Liver (tissue), 9 donors: Measurements from ENCODE around the gene CSNK2A2. TPM values are rescaled to one million over a fixed set of nuclear protein-coding genes. Genes with fewer than 3 reads are reported as not detected.

ENCODE experiments used
- DNase-seq: peaks from one replicate; pipeline ENCODE4 v3.0.0-alpha.2; 2017; ENCODE audit warnings: low spot score
- H3K27ac ChIP-seq, 2 donors: one replicate each; pipeline ENCODE4 v1.7.0; 2013; ENCODE audit warnings: inconsistent platforms in 2 of 2, low read length in 2 of 2, control low read depth in 1 of 2, low read depth in 1 of 2, mild to moderate bottlenecking in 1 of 2
- H3K27me3 ChIP-seq, 4 donors: one replicate each; pipeline versions ENCODE4 v1.6.1 to v1.7.0; 2013; ENCODE audit warnings: low read length in 3 of 4, inconsistent platforms in 1 of 4, mild to moderate bottlenecking in 1 of 4, moderate library complexity in 1 of 4; ENCODE audit not compliant: control insufficient read depth in 4 of 4, insufficient read depth in 4 of 4
- H3K36me3 ChIP-seq, 4 donors: one replicate each; pipeline versions ENCODE4 v1.6.1 to v1.7.0; 2013; ENCODE audit warnings: low read length in 3 of 4, mild to moderate bottlenecking in 3 of 4, low read depth in 1 of 4, moderate library complexity in 1 of 4; ENCODE audit not compliant: control insufficient read depth in 4 of 4, insufficient read depth in 3 of 4
- H3K4me1 ChIP-seq, 4 donors: one replicate each; pipeline versions ENCODE4 v1.6.1 to v1.7.0; 2013; ENCODE audit warnings: low read length in 3 of 4, mild to moderate bottlenecking in 3 of 4, moderate library complexity in 1 of 4; ENCODE audit not compliant: control insufficient read depth in 4 of 4, insufficient read depth in 4 of 4
- H3K4me3 ChIP-seq, 3 donors: one replicate each; pipeline versions ENCODE4 v1.6.1 to v1.7.0; 2013; ENCODE audit warnings: low read length in 3 of 3, control low read depth in 1 of 3, low read depth in 1 of 3, mild to moderate bottlenecking in 1 of 3
- H3K9ac ChIP-seq, 2 donors: one replicate each; pipeline ENCODE4 v1.7.0; 2013; ENCODE audit warnings: low read length in 2 of 2, mild to moderate bottlenecking in 2 of 2, moderate library complexity in 2 of 2, control low read depth in 1 of 2, low read depth in 1 of 2
- H3K9me3 ChIP-seq, 4 donors: one replicate each; pipeline versions ENCODE4 v1.6.1 to v1.7.0; 2013; ENCODE audit warnings: low read length in 3 of 4; ENCODE audit not compliant: control insufficient read depth in 4 of 4
- EGR1 ChIP-seq, 2 donors: IDR thresholded peaks; 2 replicates each; pipeline ENCODE4 v1.6.1; 2016 to 2018; ENCODE audit warnings: antibody characterized with exemption in 2 of 2, low read depth in 2 of 2
- FOXA1 ChIP-seq: IDR thresholded peaks from 2 replicates; pipeline ENCODE4 v1.6.1; 2016; ENCODE audit warnings: antibody characterized with exemption
- FOXA2 ChIP-seq: IDR thresholded peaks from 2 replicates; pipeline ENCODE4 v1.6.1; 2016; ENCODE audit warnings: antibody characterized with exemption
- GABPA ChIP-seq, 2 donors: IDR thresholded peaks in 1 of 2; conservative IDR thresholded peaks in 1 of 2; 2 replicates each; pipeline ENCODE4 v1.6.1; 2016; ENCODE audit warnings: antibody characterized with exemption in 2 of 2, mild to moderate bottlenecking in 1 of 2, moderate library complexity in 1 of 2
- HNF4A ChIP-seq, 2 donors: conservative IDR thresholded peaks; 2 replicates each; pipeline ENCODE4 v1.6.1; 2016; ENCODE audit warnings: antibody characterized with exemption in 2 of 2, mild to moderate bottlenecking in 2 of 2
- HNF4G ChIP-seq: IDR thresholded peaks from 2 replicates; pipeline ENCODE4 v1.6.1; 2016; ENCODE audit warnings: antibody characterized with exemption
- JUND ChIP-seq, 2 donors: IDR thresholded peaks; 2 replicates each; pipeline ENCODE4 v1.6.1; 2016; ENCODE audit warnings: antibody characterized with exemption in 2 of 2
- NR2F2 ChIP-seq: IDR thresholded peaks from 2 replicates; pipeline ENCODE4 v1.6.1; 2016; ENCODE audit warnings: antibody characterized with exemption
- RAD21 ChIP-seq, 2 donors: IDR thresholded peaks; 2 replicates each; pipeline ENCODE4 v1.6.1; 2016; ENCODE audit warnings: antibody characterized with exemption in 2 of 2, mild to moderate bottlenecking in 2 of 2
- RXRA ChIP-seq, 2 donors: IDR thresholded peaks; 2 replicates each; pipeline ENCODE4 v1.6.1; 2017 to 2018; ENCODE audit warnings: antibody characterized with exemption in 2 of 2, mild to moderate bottlenecking in 1 of 2
- SP1 ChIP-seq: IDR thresholded peaks from 2 replicates; pipeline ENCODE4 v1.6.1; 2018; ENCODE audit warnings: antibody characterized with exemption, mild to moderate bottlenecking
- YY1 ChIP-seq: IDR thresholded peaks from 2 replicates; pipeline ENCODE4 v1.6.1; 2016; ENCODE audit warnings: antibody characterized with exemption, mild to moderate bottlenecking
- WGBS: extraction: QIAGEN DNeasy Blood & Tissue Kit; methylation state at CpG from one replicate; pipeline ENCODE4 v1.1.7; 2013; 5-methylcytosine and 5-hydroxymethylcytosine counted together
- polyA plus RNA-seq, 2 donors: library from polyadenylated mRNA; stranded (reverse) in 1 of 2; unstranded in 1 of 2; fragments of 200-250 nt in 1 of 2; fragments of >200 nt in 1 of 2; fragmentation: Nextera tagmentation in 1 of 2; extraction: Ambion mirVana in 1 of 2; gene quantifications; one replicate each; pipeline versions ENCODE4 v1.2.1 to v1.2.3, GENCODE V29; 2013 to 2015
- total RNA-seq, 2 donors: library from RNA; depleted of rRNA; stranded (reverse); fragments of >200 nt; gene quantifications; one replicate each; pipeline ENCODE4 v1.2.3, GENCODE V29; 2014
- TF ChIP-seq, protein P1 (sequence below): IDR thresholded peaks from 2 replicates; pipeline ENCODE4 v1.6.1; 2016; ENCODE audit warnings: antibody characterized with exemption
- TF ChIP-seq, protein P2 (sequence below): IDR thresholded peaks from 2 replicates; pipeline ENCODE4 v1.6.1; 2016; ENCODE audit warnings: antibody characterized with exemption
- TF ChIP-seq, protein P3 (sequence below): IDR thresholded peaks from 2 replicates; pipeline ENCODE4 v1.6.1; 2016; ENCODE audit warnings: antibody characterized with exemption
- TF ChIP-seq, protein P4 (sequence below): IDR thresholded peaks from 2 replicates; pipeline ENCODE4 v1.6.1; 2016; ENCODE audit warnings: antibody characterized with exemption, mild to moderate bottlenecking
- TF ChIP-seq, protein P5 (sequence below): fragments of 150-350 bp; IDR thresholded peaks from 2 replicates; pipeline ENCODE4 v1.5.1; 2017; ENCODE audit warnings: improper control_type of control experiment, low read depth, low read length; ENCODE audit not compliant: missing input control
- donor health status: healthy.
- donor health status: healthy.
- donor health status: healthy.
- donor health status: healthy.
- donor health status: healthy.

Gene CSNK2A2
- total and polyA plus RNA-seq, 4 donors: 9.4 to 21.0 (median 14.7) TPM

DNA sequence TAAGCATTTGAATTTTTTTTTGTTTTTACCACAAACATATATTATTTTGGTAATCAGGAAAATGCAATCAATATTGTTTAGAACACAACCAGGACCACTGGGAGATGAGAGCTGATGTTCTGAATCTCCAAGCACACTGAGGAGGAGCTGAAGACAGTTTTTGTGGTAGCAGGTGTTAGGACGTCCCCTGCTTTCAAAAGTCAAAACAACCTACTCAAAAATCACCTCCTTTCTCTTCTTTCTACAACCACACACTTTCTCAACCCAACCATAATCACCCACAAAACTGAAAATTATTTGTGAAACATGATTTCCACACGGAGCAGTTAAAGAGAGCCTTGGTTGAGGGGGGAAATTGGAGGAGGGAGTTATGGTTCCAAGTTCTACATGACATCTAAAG is 42.1 kb downstream of the CSNK2A2 start:
- no peak overlapping the region for H3K4me3 ChIP-seq
- 63% methylated on average over 2 of the region's 2 CpGs for WGBS
- peaks cover 0 to 5% (median 2%) of the 10 kb centered on the region in 4 donors for H3K36me3 ChIP-seq
- H3K4me1 ChIP-seq: no peaks in the 10 kb centered on the region
- no peak overlapping the region for H3K27ac ChIP-seq
- no peak for DNase-seq
- H3K9ac ChIP-seq: no peak overlapping the region
- TF ChIP-seq RXRA (IDR thresholded peaks at IDR 0.05) (no peak), EGR1 (IDR thresholded peaks at IDR 0.05; ENCODE audit: low read depth in 2 of 2) (no peak)
- H3K9me3 ChIP-seq: no peaks in the 10 kb centered on the region
- no peaks in the 10 kb centered on the region for H3K27me3 ChIP-seq

DNA sequence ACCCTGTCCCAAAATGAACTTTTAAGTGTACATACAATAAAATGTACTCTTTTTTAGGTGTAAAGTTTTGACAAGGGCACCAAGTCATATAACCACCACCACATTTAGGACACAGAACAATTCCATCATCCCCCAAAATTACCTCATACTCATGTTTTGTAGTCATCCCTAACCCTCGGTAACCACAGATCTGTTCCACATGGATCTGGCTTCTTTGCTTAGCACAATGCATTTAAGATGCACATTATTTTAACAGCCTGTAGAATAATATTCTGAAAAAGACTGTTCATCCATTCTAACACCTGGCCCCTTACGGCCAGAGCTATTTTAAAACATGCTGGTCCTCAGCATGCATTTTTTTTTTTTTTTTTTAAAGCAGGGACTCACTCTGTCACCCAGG is 43.6 kb downstream of the CSNK2A2 start:
- no peaks in the 10 kb centered on the region for H3K27me3 ChIP-seq
- DNase-seq: no peak
- no peaks in the 10 kb centered on the region for H3K9me3 ChIP-seq
- no peaks in the 10 kb centered on the region for H3K4me1 ChIP-seq
- TF ChIP-seq FOXA1 (no peak), EGR1 (IDR thresholded peaks at IDR 0.05; ENCODE audit: low read depth in 2 of 2) (no peak), NR2F2 (no peak), FOXA2 (no peak), HNF4A (conservative IDR thresholded peaks at IDR 0.05) (no peak), YY1 (no peak), HNF4G (no peak), RAD21 (IDR thresholded peaks at IDR 0.05) (no peak), GABPA (IDR thresholded peaks at IDR 0.05 in 1 of 2, conservative IDR thresholded peaks at IDR 0.05 in 1 of 2) (no peak), JUND (IDR thresholded peaks at IDR 0.05) (no peak), SP1 (no peak), RXRA (IDR thresholded peaks at IDR 0.05) (no peak)
- TF ChIP-seq, protein P1, sequence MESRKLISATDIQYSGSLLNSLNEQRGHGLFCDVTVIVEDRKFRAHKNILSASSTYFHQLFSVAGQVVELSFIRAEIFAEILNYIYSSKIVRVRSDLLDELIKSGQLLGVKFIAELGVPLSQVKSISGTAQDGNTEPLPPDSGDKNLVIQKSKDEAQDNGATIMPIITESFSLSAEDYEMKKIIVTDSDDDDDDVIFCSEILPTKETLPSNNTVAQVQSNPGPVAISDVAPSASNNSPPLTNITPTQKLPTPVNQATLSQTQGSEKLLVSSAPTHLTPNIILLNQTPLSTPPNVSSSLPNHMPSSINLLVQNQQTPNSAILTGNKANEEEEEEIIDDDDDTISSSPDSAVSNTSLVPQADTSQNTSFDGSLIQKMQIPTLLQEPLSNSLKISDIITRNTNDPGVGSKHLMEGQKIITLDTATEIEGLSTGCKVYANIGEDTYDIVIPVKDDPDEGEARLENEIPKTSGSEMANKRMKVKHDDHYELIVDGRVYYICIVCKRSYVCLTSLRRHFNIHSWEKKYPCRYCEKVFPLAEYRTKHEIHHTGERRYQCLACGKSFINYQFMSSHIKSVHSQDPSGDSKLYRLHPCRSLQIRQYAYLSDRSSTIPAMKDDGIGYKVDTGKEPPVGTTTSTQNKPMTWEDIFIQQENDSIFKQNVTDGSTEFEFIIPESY: no peak
- TF ChIP-seq, protein P2, sequence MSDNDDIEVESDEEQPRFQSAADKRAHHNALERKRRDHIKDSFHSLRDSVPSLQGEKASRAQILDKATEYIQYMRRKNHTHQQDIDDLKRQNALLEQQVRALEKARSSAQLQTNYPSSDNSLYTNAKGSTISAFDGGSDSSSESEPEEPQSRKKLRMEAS: no peak
- TF ChIP-seq, protein P3, sequence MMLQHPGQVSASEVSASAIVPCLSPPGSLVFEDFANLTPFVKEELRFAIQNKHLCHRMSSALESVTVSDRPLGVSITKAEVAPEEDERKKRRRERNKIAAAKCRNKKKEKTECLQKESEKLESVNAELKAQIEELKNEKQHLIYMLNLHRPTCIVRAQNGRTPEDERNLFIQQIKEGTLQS: no peak
- TF ChIP-seq, protein P4, sequence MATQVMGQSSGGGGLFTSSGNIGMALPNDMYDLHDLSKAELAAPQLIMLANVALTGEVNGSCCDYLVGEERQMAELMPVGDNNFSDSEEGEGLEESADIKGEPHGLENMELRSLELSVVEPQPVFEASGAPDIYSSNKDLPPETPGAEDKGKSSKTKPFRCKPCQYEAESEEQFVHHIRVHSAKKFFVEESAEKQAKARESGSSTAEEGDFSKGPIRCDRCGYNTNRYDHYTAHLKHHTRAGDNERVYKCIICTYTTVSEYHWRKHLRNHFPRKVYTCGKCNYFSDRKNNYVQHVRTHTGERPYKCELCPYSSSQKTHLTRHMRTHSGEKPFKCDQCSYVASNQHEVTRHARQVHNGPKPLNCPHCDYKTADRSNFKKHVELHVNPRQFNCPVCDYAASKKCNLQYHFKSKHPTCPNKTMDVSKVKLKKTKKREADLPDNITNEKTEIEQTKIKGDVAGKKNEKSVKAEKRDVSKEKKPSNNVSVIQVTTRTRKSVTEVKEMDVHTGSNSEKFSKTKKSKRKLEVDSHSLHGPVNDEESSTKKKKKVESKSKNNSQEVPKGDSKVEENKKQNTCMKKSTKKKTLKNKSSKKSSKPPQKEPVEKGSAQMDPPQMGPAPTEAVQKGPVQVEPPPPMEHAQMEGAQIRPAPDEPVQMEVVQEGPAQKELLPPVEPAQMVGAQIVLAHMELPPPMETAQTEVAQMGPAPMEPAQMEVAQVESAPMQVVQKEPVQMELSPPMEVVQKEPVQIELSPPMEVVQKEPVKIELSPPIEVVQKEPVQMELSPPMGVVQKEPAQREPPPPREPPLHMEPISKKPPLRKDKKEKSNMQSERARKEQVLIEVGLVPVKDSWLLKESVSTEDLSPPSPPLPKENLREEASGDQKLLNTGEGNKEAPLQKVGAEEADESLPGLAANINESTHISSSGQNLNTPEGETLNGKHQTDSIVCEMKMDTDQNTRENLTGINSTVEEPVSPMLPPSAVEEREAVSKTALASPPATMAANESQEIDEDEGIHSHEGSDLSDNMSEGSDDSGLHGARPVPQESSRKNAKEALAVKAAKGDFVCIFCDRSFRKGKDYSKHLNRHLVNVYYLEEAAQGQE: no peak
- TF ChIP-seq, protein P5, sequence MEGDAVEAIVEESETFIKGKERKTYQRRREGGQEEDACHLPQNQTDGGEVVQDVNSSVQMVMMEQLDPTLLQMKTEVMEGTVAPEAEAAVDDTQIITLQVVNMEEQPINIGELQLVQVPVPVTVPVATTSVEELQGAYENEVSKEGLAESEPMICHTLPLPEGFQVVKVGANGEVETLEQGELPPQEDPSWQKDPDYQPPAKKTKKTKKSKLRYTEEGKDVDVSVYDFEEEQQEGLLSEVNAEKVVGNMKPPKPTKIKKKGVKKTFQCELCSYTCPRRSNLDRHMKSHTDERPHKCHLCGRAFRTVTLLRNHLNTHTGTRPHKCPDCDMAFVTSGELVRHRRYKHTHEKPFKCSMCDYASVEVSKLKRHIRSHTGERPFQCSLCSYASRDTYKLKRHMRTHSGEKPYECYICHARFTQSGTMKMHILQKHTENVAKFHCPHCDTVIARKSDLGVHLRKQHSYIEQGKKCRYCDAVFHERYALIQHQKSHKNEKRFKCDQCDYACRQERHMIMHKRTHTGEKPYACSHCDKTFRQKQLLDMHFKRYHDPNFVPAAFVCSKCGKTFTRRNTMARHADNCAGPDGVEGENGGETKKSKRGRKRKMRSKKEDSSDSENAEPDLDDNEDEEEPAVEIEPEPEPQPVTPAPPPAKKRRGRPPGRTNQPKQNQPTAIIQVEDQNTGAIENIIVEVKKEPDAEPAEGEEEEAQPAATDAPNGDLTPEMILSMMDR: no peak
- 97% methylated on average over 2 of the region's 2 CpGs for WGBS
- no peaks in the 10 kb centered on the region for H3K36me3 ChIP-seq
- no peak overlapping the region for H3K4me3 ChIP-seq
- no peak overlapping the region for H3K27ac ChIP-seq
- H3K9ac ChIP-seq: no peak overlapping the region
